Type B pancreatic cell (in vitro differentiated cells): ENCODE measurements around the gene GNMT. TPM values are rescaled to one million over a fixed set of nuclear protein-coding genes. Genes with fewer than 3 reads are reported as not detected.

Experiments used
- DNase-seq: peaks from one replicate; pipeline ENCODE4 v3.0.0; 2021; ENCODE audit warnings: mixed read lengths; ENCODE audit not compliant: unreplicated experiment; ENCODE audit errors: extremely low spot score
- H3K27ac Mint-ChIP-seq: 2 replicates; pipeline ENCODE4 v1.8.0; 2021; ENCODE audit warnings: mild to moderate bottlenecking, mixed read lengths
- H3K27me3 Mint-ChIP-seq: 2 replicates; pipeline ENCODE4 v1.8.0; 2021; ENCODE audit warnings: mixed read lengths
- H3K36me3 Mint-ChIP-seq: 2 replicates; pipeline ENCODE4 v1.8.0; 2021; ENCODE audit warnings: mixed read lengths
- H3K4me1 Mint-ChIP-seq: one replicate; pipeline ENCODE4 v1.8.0; 2021; ENCODE audit warnings: mixed read lengths; ENCODE audit not compliant: unreplicated experiment
- H3K4me3 Mint-ChIP-seq: 2 replicates; pipeline ENCODE4 v1.8.0; 2021; ENCODE audit warnings: mild to moderate bottlenecking, mixed read lengths
- H3K9me3 Mint-ChIP-seq: 2 replicates; pipeline ENCODE4 v1.8.0; 2021; ENCODE audit warnings: mixed read lengths
- total RNA-seq: library from RNA; stranded (reverse); gene quantifications from 2 replicates; pipeline ENCODE4 v1.2.1, GENCODE V29; 2021; ENCODE audit warnings: low replicate concordance
- TF ChIP-seq, protein P1 (sequence below): fragments of 200-600 bp; sonication (generic); conservative IDR thresholded peaks from 2 replicates; pipeline ENCODE4 v1.5.0; 2021; ENCODE audit warnings: antibody characterized with exemption, mild to moderate bottlenecking

GNMT gene
- total RNA-seq, 1 donor from 2014 or later = 0.39 TPM

GRCh38 chr6:42932412-42932811 lies 28.1 kb upstream of the GNMT start:
- Mint-ChIP-seq H3K4me3 (no peak overlapping the region), H3K27ac (no peak overlapping the region)

DNA sequence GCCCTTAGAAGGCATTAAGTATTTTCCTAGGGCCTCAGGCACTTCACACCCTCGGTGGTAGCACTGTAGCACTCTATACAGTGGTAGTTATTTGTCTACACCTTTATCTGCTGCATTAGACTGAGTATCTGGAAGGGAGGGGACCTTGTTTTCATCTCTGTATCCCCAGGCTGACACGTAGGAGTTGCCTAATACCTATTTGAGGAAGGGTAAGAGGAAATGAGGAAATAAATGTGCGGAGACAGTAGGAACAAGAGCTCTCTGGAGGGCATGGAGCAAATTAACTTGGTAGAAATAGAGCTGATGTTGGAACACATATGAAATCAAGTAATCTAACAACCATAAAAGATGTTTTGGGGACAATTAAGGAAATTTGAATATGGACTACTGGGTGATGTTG lies 27.3 kb upstream of the GNMT start:
- Mint-ChIP-seq H3K9me3 (no peaks in the 10 kb centered on the region), H3K27ac (no peak overlapping the region), H3K36me3 (peaks cover 19% of the 10 kb centered on the region), H3K4me1 (peaks cover 23% of the 10 kb centered on the region), H3K27me3 (no peaks in the 10 kb centered on the region), H3K4me3 (no peak overlapping the region)
- no peak for DNase-seq
- TF ChIP-seq, protein P1, sequence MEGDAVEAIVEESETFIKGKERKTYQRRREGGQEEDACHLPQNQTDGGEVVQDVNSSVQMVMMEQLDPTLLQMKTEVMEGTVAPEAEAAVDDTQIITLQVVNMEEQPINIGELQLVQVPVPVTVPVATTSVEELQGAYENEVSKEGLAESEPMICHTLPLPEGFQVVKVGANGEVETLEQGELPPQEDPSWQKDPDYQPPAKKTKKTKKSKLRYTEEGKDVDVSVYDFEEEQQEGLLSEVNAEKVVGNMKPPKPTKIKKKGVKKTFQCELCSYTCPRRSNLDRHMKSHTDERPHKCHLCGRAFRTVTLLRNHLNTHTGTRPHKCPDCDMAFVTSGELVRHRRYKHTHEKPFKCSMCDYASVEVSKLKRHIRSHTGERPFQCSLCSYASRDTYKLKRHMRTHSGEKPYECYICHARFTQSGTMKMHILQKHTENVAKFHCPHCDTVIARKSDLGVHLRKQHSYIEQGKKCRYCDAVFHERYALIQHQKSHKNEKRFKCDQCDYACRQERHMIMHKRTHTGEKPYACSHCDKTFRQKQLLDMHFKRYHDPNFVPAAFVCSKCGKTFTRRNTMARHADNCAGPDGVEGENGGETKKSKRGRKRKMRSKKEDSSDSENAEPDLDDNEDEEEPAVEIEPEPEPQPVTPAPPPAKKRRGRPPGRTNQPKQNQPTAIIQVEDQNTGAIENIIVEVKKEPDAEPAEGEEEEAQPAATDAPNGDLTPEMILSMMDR = no peak

More at GRCh38 chr6:42932412-42932811, 28.1 kb upstream of the GNMT start:
- no peak for DNase-seq
- TF ChIP-seq, protein P1 = no peak
- no peaks in the 10 kb centered on the region for H3K27me3 Mint-ChIP-seq
- H3K4me1 Mint-ChIP-seq = peaks cover 23% of the 10 kb centered on the region
- no peaks in the 10 kb centered on the region for H3K9me3 Mint-ChIP-seq
- H3K36me3 Mint-ChIP-seq = peaks cover 15% of the 10 kb centered on the region

DNA sequence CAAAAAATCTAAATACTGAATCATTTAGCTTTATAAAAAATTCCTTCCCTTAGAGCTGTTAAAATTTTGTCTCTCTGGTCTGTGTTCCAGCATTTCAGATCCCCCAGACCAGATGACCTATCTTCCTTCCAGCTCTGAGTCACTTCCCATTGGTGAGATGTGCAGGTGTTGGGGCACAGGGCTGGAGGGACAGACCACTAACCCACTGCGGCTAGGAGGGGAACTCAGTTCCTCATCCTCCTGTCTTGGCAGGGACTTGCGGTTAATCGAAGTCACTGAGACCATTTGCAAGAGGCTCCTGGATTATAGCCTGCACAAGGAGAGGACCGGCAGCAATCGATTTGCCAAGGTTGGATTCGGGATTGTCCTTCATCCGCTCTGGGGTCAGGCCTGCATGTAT lies 25.2 kb upstream of the GNMT start:
- Mint-ChIP-seq H3K27me3 (no peaks in the 10 kb centered on the region), H3K4me1 (peaks cover 14% of the 10 kb centered on the region), H3K27ac (no peak overlapping the region), H3K9me3 (no peaks in the 10 kb centered on the region), H3K4me3 (no peak overlapping the region), H3K36me3 (peaks cover 19% of the 10 kb centered on the region)
- TF ChIP-seq, protein P1 = no peak
- DNase-seq = no peak

DNA sequence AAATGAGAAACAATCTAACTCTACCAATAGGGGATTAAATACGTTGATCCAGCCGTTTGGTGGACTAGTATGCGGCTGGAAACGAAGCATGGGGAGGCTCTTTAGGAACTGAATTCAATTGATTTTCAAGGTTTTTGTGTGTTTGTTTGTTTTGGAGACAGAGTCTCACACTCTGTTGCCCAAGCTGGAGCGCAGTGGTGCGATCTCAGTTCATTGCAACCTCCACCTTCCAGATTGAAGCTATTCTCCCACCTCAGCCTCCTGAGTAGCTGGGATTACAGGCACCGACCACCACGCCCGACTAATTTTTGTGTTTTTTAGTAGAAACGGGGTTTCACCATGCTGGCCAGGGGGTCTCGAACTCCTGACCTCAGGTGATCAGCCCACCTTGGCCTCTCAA lies 24.2 kb upstream of the GNMT start:
- TF ChIP-seq, protein P1 = no peak
- Mint-ChIP-seq H3K9me3 (no peaks in the 10 kb centered on the region), H3K27ac (no peak overlapping the region), H3K4me3 (no peak overlapping the region), H3K4me1 (peaks cover 12% of the 10 kb centered on the region), H3K27me3 (no peaks in the 10 kb centered on the region), H3K36me3 (peaks cover 19% of the 10 kb centered on the region)
- DNase-seq = no peak

DNA sequence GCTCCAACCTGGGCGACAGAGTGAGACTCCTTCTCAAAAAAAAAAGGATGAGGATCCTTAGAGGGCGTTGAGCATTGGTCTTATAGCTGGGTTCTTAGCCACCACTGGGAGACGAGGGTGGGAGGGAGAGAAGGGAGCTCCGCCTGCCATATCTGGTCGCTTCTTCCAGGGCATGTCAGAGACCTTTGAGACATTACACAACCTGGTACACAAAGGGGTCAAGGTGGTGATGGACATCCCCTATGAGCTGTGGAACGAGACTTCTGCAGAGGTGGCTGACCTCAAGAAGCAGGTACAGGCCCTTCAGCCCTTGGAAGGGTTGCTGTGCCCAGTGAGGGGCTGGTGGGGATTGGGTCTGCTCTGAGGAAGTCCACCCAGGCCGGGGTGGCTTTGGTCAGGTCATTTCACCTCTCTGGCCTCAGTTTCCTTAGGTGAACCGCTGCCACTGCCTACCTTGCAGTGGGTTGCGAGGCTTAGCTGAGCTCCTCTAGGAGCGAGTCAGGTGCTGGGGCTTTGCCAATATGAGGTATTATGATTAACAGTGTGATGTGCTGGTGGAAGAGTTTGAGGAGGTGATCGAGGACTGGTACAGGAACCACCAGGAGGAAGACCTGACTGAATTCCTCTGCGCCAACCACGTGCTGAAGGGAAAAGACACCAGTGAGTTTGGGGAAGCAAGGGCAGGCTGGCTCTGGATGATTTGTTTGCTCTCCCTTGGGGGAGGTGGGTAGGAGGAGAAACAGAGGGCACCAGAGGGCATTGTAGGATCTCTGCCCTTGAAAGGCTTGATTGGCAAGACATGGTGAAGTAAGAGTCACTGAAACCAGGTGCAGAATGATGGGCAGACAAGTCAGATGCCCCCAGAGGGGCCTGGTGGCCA lies 22.8 kb upstream of the GNMT start:
- H3K27ac Mint-ChIP-seq = no peak overlapping the region
- no peak for DNase-seq

More for the DNA sequence above, 22.8 kb upstream of the GNMT start:
- H3K9me3 Mint-ChIP-seq = no peaks in the 10 kb centered on the region
- TF ChIP-seq, protein P1 = no peak
- no peak overlapping the region for H3K4me3 Mint-ChIP-seq
- H3K27me3 Mint-ChIP-seq = no peaks in the 10 kb centered on the region
- peaks cover 7% of the 10 kb centered on the region for H3K4me1 Mint-ChIP-seq
- H3K36me3 Mint-ChIP-seq = peaks cover 18% of the 10 kb centered on the region
